Neuronal stem cell (in vitro differentiated cells): Measurements from ENCODE around the gene RNASE11.

Source experiments
- DNase-seq: peaks from one replicate; pipeline ENCODE4 v3.0.0-alpha.2; 2013; ENCODE audit warnings: low spot score
- H2AFZ ChIP-seq: one replicate; pipeline ENCODE4 v1.6.1; 2013; ENCODE audit warnings: mild to moderate bottlenecking, low read length, inconsistent platforms
- H2AK5ac ChIP-seq: 2 replicates; pipeline ENCODE4 v1.6.1; 2013; ENCODE audit warnings: low read depth, mild to moderate bottlenecking, inconsistent platforms, low read length, moderate library complexity, mixed read lengths
- H2BK120ac ChIP-seq: 2 replicates; pipeline ENCODE4 v1.6.1; 2013; ENCODE audit warnings: low read depth, mild to moderate bottlenecking, inconsistent platforms, low read length, moderate library complexity, mixed read lengths
- H2BK12ac ChIP-seq: one replicate; pipeline ENCODE4 v1.6.1; 2013; ENCODE audit warnings: low read length, inconsistent platforms
- H2BK15ac ChIP-seq: 2 replicates; pipeline ENCODE4 v1.6.1; 2013; ENCODE audit warnings: mild to moderate bottlenecking, low read length, inconsistent platforms, mixed read lengths
- H2BK5ac ChIP-seq: one replicate; pipeline ENCODE4 v1.6.1; 2013; ENCODE audit warnings: inconsistent platforms, mild to moderate bottlenecking, low read length, moderate library complexity
- H3K14ac ChIP-seq: one replicate; pipeline ENCODE4 v1.6.1; 2013; ENCODE audit warnings: low read length, inconsistent platforms
- H3K18ac ChIP-seq: 2 replicates; pipeline ENCODE4 v1.6.1; 2013; ENCODE audit warnings: low read length, inconsistent platforms
- H3K23ac ChIP-seq: 2 replicates; pipeline ENCODE4 v1.6.1; 2013; ENCODE audit warnings: low read depth, mild to moderate bottlenecking, mixed read lengths, low read length, inconsistent platforms; ENCODE audit not compliant: poor library complexity
- H3K27ac ChIP-seq: replicated peaks from 3 replicates; pipeline ENCODE4 v1.5.1; 2013; ENCODE audit warnings: low read length, inconsistent platforms
- H3K27me3 ChIP-seq, 3 experiments: 2 replicates each; pipeline ENCODE4 v1.6.1; 2013; ENCODE audit warnings: low read length in 3 of 3, mild to moderate bottlenecking in 2 of 3, inconsistent platforms in 1 of 3, low read depth in 1 of 3, mixed read lengths in 1 of 3, moderate library complexity in 1 of 3; ENCODE audit not compliant: control insufficient read depth in 3 of 3, insufficient read depth in 3 of 3
- H3K36me3 ChIP-seq, 2 donors: replicated peaks in 1 of 2; 2 replicates each; pipeline ENCODE4 v1.6.1; 2013; ENCODE audit warnings: low read length in 2 of 2; ENCODE audit not compliant: control insufficient read depth in 2 of 2, insufficient read depth in 2 of 2
- H3K4ac ChIP-seq: 2 replicates; pipeline ENCODE4 v1.6.1; 2013; ENCODE audit warnings: inconsistent platforms, mild to moderate bottlenecking, low read length, moderate library complexity
- H3K4me1 ChIP-seq, 2 donors: 1 replicate in 1 of 2; 2 replicates in 1 of 2; pipeline ENCODE4 v1.6.1; 2013; ENCODE audit warnings: low read length in 2 of 2, low read depth in 1 of 2; ENCODE audit not compliant: control insufficient read depth in 2 of 2, insufficient read depth in 1 of 2
- H3K4me2 ChIP-seq: one replicate; pipeline ENCODE4 v1.6.1; 2013; ENCODE audit warnings: mild to moderate bottlenecking, low read length, inconsistent platforms; ENCODE audit not compliant: insufficient read depth, poor library complexity, severe bottlenecking
- H3K4me3 ChIP-seq, 2 donors: 2 replicates each; pipeline ENCODE4 v1.5.1; 2013; ENCODE audit warnings: low read length in 2 of 2, mild to moderate bottlenecking in 2 of 2, inconsistent platforms in 1 of 2, moderate library complexity in 1 of 2
- H3K79me1 ChIP-seq: one replicate; pipeline ENCODE4 v1.6.1; 2013; ENCODE audit warnings: low read depth, mild to moderate bottlenecking, inconsistent platforms, low read length, moderate library complexity
- H3K9ac ChIP-seq: one replicate; pipeline ENCODE4 v1.6.1; 2013; ENCODE audit warnings: mild to moderate bottlenecking, low read depth, low read length, inconsistent platforms; ENCODE audit not compliant: poor library complexity
- H3K9me3 ChIP-seq, 2 donors: replicated peaks in 1 of 2; 2 replicates each; pipeline versions ENCODE3 to v1.6.1; 2013; ENCODE audit warnings: low read length in 2 of 2, mild to moderate bottlenecking in 2 of 2, inconsistent platforms in 1 of 2, low read depth in 1 of 2, mixed read lengths in 1 of 2, moderate library complexity in 1 of 2; ENCODE audit not compliant: control insufficient read depth in 2 of 2, insufficient read depth in 1 of 2
- H4K8ac ChIP-seq: one replicate; pipeline ENCODE4 v1.6.1; 2013; ENCODE audit warnings: low read depth, mild to moderate bottlenecking, inconsistent platforms, low read length, moderate library complexity
- H4K91ac ChIP-seq: one replicate; pipeline ENCODE4 v1.6.1; 2013; ENCODE audit warnings: low read length, low read depth, mild to moderate bottlenecking, inconsistent platforms; ENCODE audit not compliant: poor library complexity
- WGBS, 2 donors: extraction: QIAGEN DNeasy Blood & Tissue Kit; methylation state at CpG; one replicate each; pipeline ENCODE4 v1.1.7; 2013; ENCODE audit warnings: missing lambda C conversion rate in 2 of 2, mixed read lengths in 1 of 2; ENCODE audit not compliant: insufficient read length in 2 of 2, insufficient replicate concordance in 1 of 2; ENCODE audit errors: extremely low coverage in 2 of 2; 5-methylcytosine and 5-hydroxymethylcytosine counted together

Gene RNASE11

GRCh38 chr14:20550926-20551325 is 36.9 kb downstream of the RNASE11 start:
- Histone ChIP-seq H2BK15ac (no peak overlapping the region), H3K18ac (no peak overlapping the region), H4K91ac (no peak overlapping the region), H3K27me3 (peaks cover 0 to 12% (median 0%) of the 10 kb centered on the region in 3 experiments), H3K14ac (no peak overlapping the region), H2BK5ac (no peak overlapping the region), H2AK5ac (no peak overlapping the region), H3K36me3 (no peaks in the 10 kb centered on the region), H2AFZ (no peak overlapping the region), H2BK12ac (no peak overlapping the region), H4K8ac (no peak overlapping the region), H3K27ac (no peak overlapping the region), H2BK120ac (no peak overlapping the region), H3K9me3 (no peaks in the 10 kb centered on the region), H3K4me2 (no peak overlapping the region), H3K4me3 (no peak overlapping the region), H3K9ac (no peak overlapping the region), H3K4me1 (no peaks in the 10 kb centered on the region), H3K23ac (no peak overlapping the region), H3K4ac (no peak overlapping the region), H3K79me1 (no peaks in the 10 kb centered on the region)
- WGBS, 2 donors = no CpG with 5 or more reads among the region's 2 CpGs
- no peak for DNase-seq

GRCh38 chr14:20548414-20549158 is 39.2 kb downstream of the RNASE11 start:
- Histone ChIP-seq H3K9me3 (no peaks in the 10 kb centered on the region), H2BK120ac (no peak overlapping the region), H2BK12ac (no peak overlapping the region), H3K27ac (no peak overlapping the region), H2BK15ac (no peak overlapping the region), H3K4me3 (no peak overlapping the region), H3K4ac (no peak overlapping the region), H2BK5ac (no peak overlapping the region), H3K9ac (no peak overlapping the region), H3K27me3 (peaks cover 0 to 12% (median 0%) of the 10 kb centered on the region in 3 experiments), H3K14ac (no peak overlapping the region), H3K4me1 (no peaks in the 10 kb centered on the region), H2AFZ (no peak overlapping the region), H2AK5ac (no peak overlapping the region), H3K4me2 (no peak overlapping the region), H3K18ac (no peak overlapping the region), H3K79me1 (no peaks in the 10 kb centered on the region), H4K8ac (no peak overlapping the region), H4K91ac (no peak overlapping the region), H3K23ac (no peak overlapping the region), H3K36me3 (no peaks in the 10 kb centered on the region)
- DNase-seq = no peak
- no CpG with 5 or more reads among the region's 10 CpGs for WGBS, 2 donors

GRCh38 chr14:20546877-20547276 is 40.9 kb downstream of the RNASE11 start:
- Histone ChIP-seq H3K4me1 (no peaks in the 10 kb centered on the region), H2AFZ (no peak overlapping the region), H3K4me3 (no peak overlapping the region), H3K4me2 (no peak overlapping the region), H2BK15ac (no peak overlapping the region), H3K14ac (no peak overlapping the region), H3K23ac (no peak overlapping the region), H3K79me1 (no peaks in the 10 kb centered on the region), H2BK12ac (no peak overlapping the region), H4K91ac (no peak overlapping the region), H3K9me3 (no peaks in the 10 kb centered on the region), H3K27me3 (peaks cover 0 to 12% (median 0%) of the 10 kb centered on the region in 3 experiments), H2AK5ac (no peak overlapping the region), H2BK5ac (no peak overlapping the region), H3K36me3 (no peaks in the 10 kb centered on the region), H4K8ac (no peak overlapping the region), H3K27ac (no peak overlapping the region), H3K18ac (no peak overlapping the region), H3K4ac (no peak overlapping the region), H2BK120ac (no peak overlapping the region), H3K9ac (no peak overlapping the region)
- WGBS, 2 donors = no CpG with 5 or more reads among the region's 3 CpGs
- no peak for DNase-seq

DNA sequence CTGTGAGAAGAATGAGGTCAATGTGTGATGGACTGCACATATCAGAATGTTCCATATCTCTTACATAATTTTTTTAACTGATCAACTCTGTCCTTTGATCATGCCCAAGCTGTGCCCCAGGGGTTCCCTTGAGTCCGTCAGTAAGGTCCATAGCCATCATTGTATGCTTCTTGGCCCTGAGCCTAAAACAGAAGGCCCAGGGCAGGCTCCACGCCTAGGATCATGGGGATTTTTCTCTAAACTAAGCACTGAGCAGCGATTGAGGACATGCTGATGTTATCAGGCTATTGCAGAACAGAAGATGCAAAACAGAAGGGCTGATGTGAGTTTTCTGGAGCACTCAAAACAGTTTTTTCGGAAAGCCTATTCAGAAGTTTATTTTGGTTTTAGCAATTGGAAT is 47.9 kb downstream of the RNASE11 start:
- Histone ChIP-seq H3K18ac (no peak overlapping the region), H4K91ac (no peak overlapping the region), H3K9ac (no peak overlapping the region), H3K14ac (no peak overlapping the region), H2BK5ac (no peak overlapping the region), H3K36me3 (no peaks in the 10 kb centered on the region), H3K9me3 (no peaks in the 10 kb centered on the region), H2AK5ac (no peak overlapping the region), H3K79me1 (no peaks in the 10 kb centered on the region), H3K4me1 (no peaks in the 10 kb centered on the region), H3K27ac (no peak overlapping the region), H2BK12ac (no peak overlapping the region), H2AFZ (no peak overlapping the region), H2BK120ac (no peak overlapping the region), H3K4ac (no peak overlapping the region), H3K23ac (no peak overlapping the region), H3K4me3 (no peak overlapping the region), H4K8ac (no peak overlapping the region), H3K4me2 (no peak overlapping the region), H3K27me3 (no peaks in the 10 kb centered on the region), H2BK15ac (no peak overlapping the region)
- DNase-seq = no peak
- no CpG with 5 or more reads among the region's 4 CpGs for WGBS, 2 donors
